RWPE1 (cell line): ENCODE measurements around the gene ESR1.
"Not testable (repeated sequence)": the region's sequence is repeated elsewhere in the genome, so short reads cannot be mapped to it uniquely, and the experiment has no call there.

Experiments used
- CTCF ChIA-PET: fragments of 350-600 bp; sonication (Branson Sonifier 250); formaldehyde crosslinking; extraction: SDS; loops from one replicate; lab custom pipeline; 2021; lab: Yijun Ruan, JAX
- POLR2A ChIA-PET: fragments of 400-600 bp; formaldehyde crosslinking; extraction: SDS; loops from one replicate; lab custom pipeline; 2020; ENCODE audit warnings: antibody characterized with exemption; ENCODE audit not compliant: low non-redundant PET; lab: Yijun Ruan, JAX
- DNase-seq: peaks from one replicate; pipeline ENCODE4 v3.0.0; 2012; ENCODE audit warnings: low spot score
- H3K27ac ChIP-seq: fragments of 450-650 bp; 2 replicates; pipeline ENCODE4 v1.5.1; 2017
- TF ChIP-seq, protein P1 (sequence below): fragments of 450-650 bp; conservative IDR thresholded peaks from 2 replicates; pipeline ENCODE4 v1.5.1; 2017; ENCODE audit warnings: low read depth, mild to moderate bottlenecking

The ESR1 gene

GRCh38 chr6:151862461-151862860, 55.0 kb downstream of the ESR1 start:
- DNase-seq = no peak
- CTCF ChIA-PET = no interaction called here

DNA sequence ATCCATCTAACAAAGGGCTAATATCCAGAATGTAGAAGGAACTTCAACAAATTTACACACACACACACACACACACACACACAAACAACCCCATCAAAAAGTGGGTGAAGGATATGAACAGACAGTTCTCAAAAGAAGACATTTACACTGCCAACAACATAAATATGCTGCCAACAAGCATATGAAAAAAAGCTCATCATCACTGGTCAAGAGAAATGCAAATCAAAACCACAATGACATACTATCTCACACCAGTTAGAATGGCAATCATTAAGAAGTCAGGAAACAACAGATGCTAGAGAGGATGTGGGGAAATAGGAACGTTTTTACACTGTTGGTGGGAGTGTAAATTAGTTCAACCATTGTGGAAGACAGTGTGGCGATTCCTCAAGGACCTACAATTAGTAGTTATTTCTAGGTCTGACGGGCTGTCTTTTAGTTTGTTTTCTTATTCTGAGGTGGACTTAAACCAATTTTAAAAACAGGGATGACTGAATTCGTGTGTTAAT, 59.9 kb downstream of the ESR1 start:
- CTCF ChIA-PET = interaction anchor here (0.6 kb wide), 1 partner anchor 156 kb away, joined by 5 read pairs; no protein-coding TSS in a partner anchor
- POLR2A ChIA-PET, DNase-seq, H3K27ac ChIP-seq: not testable (repeated sequence)

More at GRCh38 chr6:151862461-151862860, 55.0 kb downstream of the ESR1 start:
- TF ChIP-seq, protein P1, sequence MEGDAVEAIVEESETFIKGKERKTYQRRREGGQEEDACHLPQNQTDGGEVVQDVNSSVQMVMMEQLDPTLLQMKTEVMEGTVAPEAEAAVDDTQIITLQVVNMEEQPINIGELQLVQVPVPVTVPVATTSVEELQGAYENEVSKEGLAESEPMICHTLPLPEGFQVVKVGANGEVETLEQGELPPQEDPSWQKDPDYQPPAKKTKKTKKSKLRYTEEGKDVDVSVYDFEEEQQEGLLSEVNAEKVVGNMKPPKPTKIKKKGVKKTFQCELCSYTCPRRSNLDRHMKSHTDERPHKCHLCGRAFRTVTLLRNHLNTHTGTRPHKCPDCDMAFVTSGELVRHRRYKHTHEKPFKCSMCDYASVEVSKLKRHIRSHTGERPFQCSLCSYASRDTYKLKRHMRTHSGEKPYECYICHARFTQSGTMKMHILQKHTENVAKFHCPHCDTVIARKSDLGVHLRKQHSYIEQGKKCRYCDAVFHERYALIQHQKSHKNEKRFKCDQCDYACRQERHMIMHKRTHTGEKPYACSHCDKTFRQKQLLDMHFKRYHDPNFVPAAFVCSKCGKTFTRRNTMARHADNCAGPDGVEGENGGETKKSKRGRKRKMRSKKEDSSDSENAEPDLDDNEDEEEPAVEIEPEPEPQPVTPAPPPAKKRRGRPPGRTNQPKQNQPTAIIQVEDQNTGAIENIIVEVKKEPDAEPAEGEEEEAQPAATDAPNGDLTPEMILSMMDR = no peak
- POLR2A ChIA-PET = no interaction called here
- no peak overlapping the region for H3K27ac ChIP-seq

DNA sequence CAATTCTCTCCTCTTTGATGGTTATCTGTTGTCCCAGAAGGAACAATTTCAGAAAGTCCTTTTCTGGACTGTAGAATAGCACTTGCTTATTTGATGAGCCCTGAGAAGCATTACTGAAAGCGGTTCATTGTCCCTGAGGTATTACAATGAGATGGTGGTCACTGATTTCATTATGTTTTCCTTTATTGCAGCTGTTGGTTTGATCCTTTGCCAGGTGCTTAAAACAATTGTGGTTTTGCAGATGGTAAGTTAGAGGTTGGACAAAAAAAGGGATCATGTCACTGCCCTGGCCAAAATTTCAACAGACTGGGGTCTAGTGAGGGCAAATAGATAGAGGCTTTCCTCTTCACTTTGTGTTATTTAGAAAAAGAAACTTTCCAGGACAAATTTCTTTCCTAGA, 61.9 kb downstream of the ESR1 start:
- no peak overlapping the region for H3K27ac ChIP-seq
- TF ChIP-seq, protein P1 = no peak
- no peak for DNase-seq
- POLR2A ChIA-PET = no interaction called here
- CTCF ChIA-PET = no interaction called here

GRCh38 chr6:151869787-151870186, 62.3 kb downstream of the ESR1 start:
- no peak for DNase-seq
- TF ChIP-seq, protein P1 = no peak
- POLR2A ChIA-PET = no interaction called here
- CTCF ChIA-PET = no interaction called here
- no peak overlapping the region for H3K27ac ChIP-seq

- POLR2A ChIA-PET = interaction anchor here (0.6 kb wide), 1 partner anchor 1112 kb away, joined by 3 read pairs; the partner anchor contains the start of gene FBXO5
- TF ChIP-seq, protein P1 = no peak
- H3K27ac ChIP-seq = no peak overlapping the region
- no peak for DNase-seq
- CTCF ChIA-PET = no interaction called here
These were observed 62.9 kb downstream of the ESR1 start for GRCh38 chr6:151870375-151870774.

DNA sequence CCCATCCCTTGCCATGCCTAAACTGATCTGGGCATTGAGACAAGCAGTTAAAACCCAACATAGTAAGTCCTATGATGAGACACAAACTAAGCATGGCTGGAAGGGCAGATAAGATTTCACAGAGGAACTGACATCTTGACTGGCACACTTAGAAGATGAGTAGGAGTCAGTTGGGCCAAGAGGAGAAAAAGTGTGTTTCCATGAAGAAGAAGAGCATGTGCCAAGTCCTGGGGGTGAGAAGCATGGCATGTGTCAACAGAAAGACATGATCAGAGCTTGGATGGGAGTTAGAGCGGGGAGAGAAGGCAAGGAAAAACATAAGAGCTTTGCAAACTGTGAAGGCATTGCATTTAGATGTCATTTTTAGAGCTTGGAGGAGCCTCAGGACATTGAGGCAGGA, 68.0 kb downstream of the ESR1 start:
- TF ChIP-seq, protein P1 = no peak
- ChIA-PET POLR2A (no interaction called here), CTCF (interaction anchor here (0.6 kb wide), 2 partner anchors 249 to 293 kb away, joined by 4 read pairs; no protein-coding TSS in a partner anchor)
- no peak overlapping the region for H3K27ac ChIP-seq
- DNase-seq = no peak

GRCh38 chr6:151876122-151876521, 68.6 kb downstream of the ESR1 start:
- CTCF ChIA-PET = no interaction called here
- POLR2A ChIA-PET = no interaction called here
- no peak overlapping the region for H3K27ac ChIP-seq
- TF ChIP-seq, protein P1 = no peak
- DNase-seq = no peak
